CD4-positive, alpha-beta T cell (primary cell): Measurements from ENCODE around the gene NCR3LG1. TPM values are rescaled to one million over a fixed set of nuclear protein-coding genes. Genes with fewer than 3 reads are reported as not detected.

Experiments
- ATAC-seq: fragments of 200-7000 bp; cut with Tn5 transposase; one replicate; pipeline ENCODE4 v1.10.0; 2022; ENCODE audit warnings: mild to moderate bottlenecking; ENCODE audit not compliant: poor library complexity
- CTCF ChIA-PET: fragments of 350-600 bp; sonication (Branson Sonifier 250); formaldehyde crosslinking; loops from one replicate; lab custom pipeline; 2021; ENCODE audit warnings: antibody characterized with exemption, inconsistent platforms; lab: Charles Lee
- POLR2A ChIA-PET: fragments of 350-600 bp; sonication (Branson Sonifier 250); formaldehyde crosslinking; loops from one replicate; lab custom pipeline; 2021; ENCODE audit warnings: antibody characterized with exemption, inconsistent platforms; lab: Charles Lee
- DNase-seq, 14 experiments: peaks; one replicate each; pipeline ENCODE4 v3.0.0-alpha.2; 2013 to 2020; ENCODE audit warnings: mixed read lengths in 2 of 14
- H3K27ac ChIP-seq, 2 donors: one replicate each; pipeline versions ENCODE4 v1.5.1 to v1.7.0; 2013; ENCODE audit warnings: low read length in 2 of 2, low read depth in 1 of 2, mild to moderate bottlenecking in 1 of 2
- H3K27me3 ChIP-seq, 2 experiments: 1 replicate in 1 of 2; 2 replicates in 1 of 2; pipeline versions ENCODE4 v1.6.1 to v1.7.0; 2013; ENCODE audit warnings: low read length in 2 of 2, control low read depth in 1 of 2, mild to moderate bottlenecking in 1 of 2, moderate library complexity in 1 of 2; ENCODE audit not compliant: insufficient read depth in 2 of 2, control insufficient read depth in 1 of 2
- H3K36me3 ChIP-seq: one replicate; pipeline ENCODE4 v1.6.1; 2013; ENCODE audit warnings: low read length, control low read depth; ENCODE audit not compliant: insufficient read depth
- H3K4me1 ChIP-seq: one replicate; pipeline ENCODE4 v1.6.1; 2013; ENCODE audit warnings: low read length, control low read depth; ENCODE audit not compliant: insufficient read depth
- H3K4me3 ChIP-seq: one replicate; pipeline ENCODE4 v1.5.1; 2013; ENCODE audit warnings: mild to moderate bottlenecking, low read length, moderate library complexity
- H3K9me3 ChIP-seq, 2 experiments: 1 replicate in 1 of 2; 2 replicates in 1 of 2; pipeline versions ENCODE4 v1.6.1 to v1.7.0; 2013; ENCODE audit warnings: low read length in 2 of 2, mild to moderate bottlenecking in 2 of 2, control low read depth in 1 of 2, moderate library complexity in 1 of 2; ENCODE audit not compliant: control insufficient read depth in 1 of 2, insufficient read depth in 1 of 2
- H3K27ac Mint-ChIP-seq: one replicate; pipeline ENCODE4 v1.8.0; 2020; ENCODE audit warnings: mixed read lengths
- H3K27me3 Mint-ChIP-seq: one replicate; pipeline ENCODE4 v1.8.0; 2021; ENCODE audit warnings: mixed read lengths
- H3K36me3 Mint-ChIP-seq: one replicate; pipeline ENCODE4 v1.8.0; 2021; ENCODE audit warnings: low read depth, mixed read lengths
- H3K4me1 Mint-ChIP-seq: one replicate; pipeline ENCODE4 v1.8.0; 2021; ENCODE audit warnings: low read depth, mixed read lengths
- H3K4me3 Mint-ChIP-seq: one replicate; pipeline ENCODE4 v1.8.0; 2020; ENCODE audit warnings: mild to moderate bottlenecking, mixed read lengths
- H3K9me3 Mint-ChIP-seq: one replicate; pipeline ENCODE4 v1.8.0; 2020; ENCODE audit warnings: mixed read lengths
- intact Hi-C, 2 experiments: fragments of 100-400 bp; cut with DNase I in 1 of 2; cut with micrococcal nuclease in 1 of 2; formaldehyde crosslinking; loops; one replicate each; pipeline versions ENCODE4 v1.15.1 to v1.9.0; 2023 to 2025; cut with DNase I, micrococcal nuclease
- total RNA-seq, 174 experiments: library from RNA in 2 of 174; stranded (reverse) in 2 of 174; gene quantifications; one replicate each; pipeline ENCODE4 v1.2.3 and lab custom pipeline; 2021 to 2026
- TF ChIP-seq, protein P1 (sequence below): fragments of 200-600 bp; IDR thresholded peaks from one replicate; pipeline ENCODE4 v1.8.0; 2022; ENCODE audit warnings: antibody characterized with exemption, mild to moderate bottlenecking

Gene NCR3LG1
- total RNA-seq, 2 experiments from 2014 or later, result 2.2 to 2.4 TPM

DNA sequence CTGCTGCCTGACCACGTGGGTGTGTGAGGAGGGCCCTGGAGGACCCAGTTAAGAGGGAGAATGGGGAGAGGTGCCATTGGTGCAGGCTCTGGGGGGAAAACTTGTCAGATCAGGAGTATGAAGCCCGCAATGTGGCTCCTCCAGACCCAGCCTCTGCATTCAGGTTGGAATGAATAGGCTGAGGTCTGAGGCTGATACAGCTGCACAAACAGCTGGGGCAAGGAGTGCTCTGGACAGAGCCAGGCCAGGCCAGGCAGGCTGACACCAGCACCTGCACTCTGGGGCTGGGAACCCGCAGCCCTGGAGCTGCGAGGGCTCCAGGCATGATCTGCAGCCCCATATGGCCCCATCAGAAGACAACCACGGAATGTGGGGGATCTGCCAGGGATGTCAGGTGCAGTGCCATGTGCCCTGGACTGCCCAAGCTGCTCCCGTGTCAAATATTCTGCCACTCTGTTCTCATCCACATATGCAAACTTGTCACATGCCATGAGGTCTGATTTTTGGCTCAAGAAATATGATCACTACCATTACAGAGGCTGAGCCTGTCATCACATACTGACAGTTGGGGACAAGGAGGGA, 64.0 kb downstream of the NCR3LG1 start:
- H3K36me3 Mint-ChIP-seq, result no peaks in the 10 kb centered on the region

DNA sequence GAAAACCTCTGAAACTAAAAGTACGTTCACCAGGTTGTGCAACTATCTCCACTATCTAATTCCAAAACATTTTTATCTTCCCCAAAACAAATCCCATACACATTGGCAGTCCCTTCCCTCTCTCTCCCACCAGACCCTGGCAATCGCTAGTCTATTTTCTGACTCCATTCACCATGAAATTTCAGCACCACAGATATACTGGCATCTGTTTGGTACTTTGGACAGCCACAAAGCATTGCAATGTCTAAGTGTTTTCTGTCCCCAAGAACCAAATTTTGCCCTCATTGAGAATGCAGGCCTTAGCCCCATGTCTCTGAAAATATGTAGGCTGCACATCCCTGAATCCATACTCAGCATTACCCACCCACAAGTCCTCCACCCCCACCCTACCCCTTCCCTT, 64.9 kb downstream of the NCR3LG1 start:
- no peaks in the 10 kb centered on the region for H3K9me3 Mint-ChIP-seq
- TF ChIP-seq, protein P1, sequence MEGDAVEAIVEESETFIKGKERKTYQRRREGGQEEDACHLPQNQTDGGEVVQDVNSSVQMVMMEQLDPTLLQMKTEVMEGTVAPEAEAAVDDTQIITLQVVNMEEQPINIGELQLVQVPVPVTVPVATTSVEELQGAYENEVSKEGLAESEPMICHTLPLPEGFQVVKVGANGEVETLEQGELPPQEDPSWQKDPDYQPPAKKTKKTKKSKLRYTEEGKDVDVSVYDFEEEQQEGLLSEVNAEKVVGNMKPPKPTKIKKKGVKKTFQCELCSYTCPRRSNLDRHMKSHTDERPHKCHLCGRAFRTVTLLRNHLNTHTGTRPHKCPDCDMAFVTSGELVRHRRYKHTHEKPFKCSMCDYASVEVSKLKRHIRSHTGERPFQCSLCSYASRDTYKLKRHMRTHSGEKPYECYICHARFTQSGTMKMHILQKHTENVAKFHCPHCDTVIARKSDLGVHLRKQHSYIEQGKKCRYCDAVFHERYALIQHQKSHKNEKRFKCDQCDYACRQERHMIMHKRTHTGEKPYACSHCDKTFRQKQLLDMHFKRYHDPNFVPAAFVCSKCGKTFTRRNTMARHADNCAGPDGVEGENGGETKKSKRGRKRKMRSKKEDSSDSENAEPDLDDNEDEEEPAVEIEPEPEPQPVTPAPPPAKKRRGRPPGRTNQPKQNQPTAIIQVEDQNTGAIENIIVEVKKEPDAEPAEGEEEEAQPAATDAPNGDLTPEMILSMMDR, result no peak
- H3K36me3 Mint-ChIP-seq, result no peaks in the 10 kb centered on the region
- no peak overlapping the region for H3K27ac Mint-ChIP-seq
- Histone ChIP-seq H3K4me1 (peaks cover 5% of the 10 kb centered on the region), H3K27me3 (peaks cover 5 to 12% of the 10 kb centered on the region in 2 experiments), H3K27ac (no peak overlapping the region), H3K4me3 (no peak overlapping the region), H3K9me3 (no peaks in the 10 kb centered on the region), H3K36me3 (no peaks in the 10 kb centered on the region)
- peaks cover 57% of the 10 kb centered on the region for H3K27me3 Mint-ChIP-seq
- ChIA-PET POLR2A (no interaction called here), CTCF (no interaction called here)
- no peak overlapping the region for H3K4me3 Mint-ChIP-seq
- H3K4me1 Mint-ChIP-seq, result no peaks in the 10 kb centered on the region
- ATAC-seq (no peak), DNase-seq (no peak)
- intact Hi-C loops, result no loop called here

More for the DNA sequence above, 64.0 kb downstream of the NCR3LG1 start:
- ChIA-PET CTCF (no interaction called here), POLR2A (no interaction called here)
- H3K27me3 Mint-ChIP-seq, result peaks cover 57% of the 10 kb centered on the region
- DNase-seq, result no peak
- Histone ChIP-seq H3K4me3 (no peak overlapping the region), H3K36me3 (no peaks in the 10 kb centered on the region), H3K4me1 (peaks cover 5% of the 10 kb centered on the region), H3K9me3 (no peaks in the 10 kb centered on the region), H3K27me3 (peaks cover 5 to 12% of the 10 kb centered on the region in 2 experiments), H3K27ac (no peak overlapping the region)
- no peaks in the 10 kb centered on the region for H3K4me1 Mint-ChIP-seq
- TF ChIP-seq, protein P1, result no peak
- ATAC-seq, result no peak
- intact Hi-C loops, result no loop called here
- no peak overlapping the region for H3K4me3 Mint-ChIP-seq
- H3K9me3 Mint-ChIP-seq, result no peaks in the 10 kb centered on the region
- H3K27ac Mint-ChIP-seq, result no peak overlapping the region

DNA sequence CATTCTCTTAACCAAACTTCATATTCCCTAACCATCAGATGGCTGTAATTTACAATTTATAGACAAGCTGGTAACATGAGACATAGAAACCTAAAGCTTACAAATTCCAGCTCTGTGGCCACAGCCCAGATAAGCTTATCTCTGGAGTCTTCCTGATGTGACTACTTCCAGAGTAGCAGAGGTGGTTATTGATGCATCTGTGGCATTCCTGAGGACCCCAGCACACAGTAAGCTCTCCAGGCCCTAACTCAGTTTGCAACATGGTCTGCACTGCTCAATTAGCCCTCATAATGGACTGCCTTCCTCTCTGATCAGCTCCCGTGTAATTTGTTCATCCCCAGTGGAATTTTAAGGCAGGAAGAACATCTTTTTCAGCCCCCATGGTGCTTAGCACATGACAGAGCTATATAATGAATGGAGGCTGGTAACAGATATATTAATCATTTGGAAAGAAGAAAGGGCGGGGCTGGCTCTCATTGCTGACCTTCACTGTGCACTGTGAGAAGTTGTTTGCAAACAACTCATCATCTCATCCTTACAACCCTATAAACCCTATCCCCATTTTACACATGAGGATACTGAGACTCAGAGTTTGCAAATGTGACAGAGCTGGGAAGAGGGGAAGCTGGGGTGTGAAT, 67.0 kb downstream of the NCR3LG1 start:
- peaks cover 62% of the 10 kb centered on the region for H3K27me3 Mint-ChIP-seq
- intact Hi-C loops, result no loop called here

More for the DNA sequence above, 67.0 kb downstream of the NCR3LG1 start:
- no peak overlapping the region for H3K4me3 ChIP-seq
- DNase-seq (no peak), ATAC-seq (no peak)
- no peaks in the 10 kb centered on the region for H3K36me3 Mint-ChIP-seq
- H3K4me1 ChIP-seq, result peaks cover 5% of the 10 kb centered on the region
- H3K9me3 ChIP-seq, result no peaks in the 10 kb centered on the region
- H3K4me3 Mint-ChIP-seq, result no peak overlapping the region
- TF ChIP-seq, protein P1, result no peak
- H3K27ac Mint-ChIP-seq, result no peak overlapping the region
- H3K9me3 Mint-ChIP-seq, result no peaks in the 10 kb centered on the region
- H3K4me1 Mint-ChIP-seq, result no peaks in the 10 kb centered on the region
- H3K27me3 ChIP-seq, result peaks cover 5 to 12% of the 10 kb centered on the region in 2 experiments
- ChIA-PET POLR2A (interaction anchor here (0.6 kb wide), 1 partner anchor 201 kb away, joined by 3 read pairs; no protein-coding TSS in a partner anchor), CTCF (no interaction called here)
- H3K36me3 ChIP-seq, result no peaks in the 10 kb centered on the region
- H3K27ac ChIP-seq, result no peak overlapping the region
